Naive thymus-derived CD4-positive, alpha-beta T cell (primary cell): ENCODE data around the gene FAM83B. TPM values are rescaled to one million over a fixed set of nuclear protein-coding genes. Genes with fewer than 3 reads are reported as not detected.
"Not testable (repeated sequence)": the region's sequence is repeated elsewhere in the genome, so short reads cannot be mapped to it uniquely, and the experiment has no call there.

ENCODE experiments used
- ATAC-seq: fragments of 150-1000 bp; cut with Tn5 transposase; 2 replicates; pipeline ENCODE4 v1.10.0; 2021; ENCODE audit warnings: mild to moderate bottlenecking, moderate library complexity
- CTCF ChIA-PET: fragments of 350-600 bp; sonication (Branson Sonifier 250); formaldehyde crosslinking; loops from one replicate; lab custom pipeline; 2021; ENCODE audit warnings: antibody characterized with exemption; lab: Charles Lee
- POLR2A ChIA-PET: fragments of 350-600 bp; sonication (Branson Sonifier 250); formaldehyde crosslinking; loops from one replicate; lab custom pipeline; 2021; ENCODE audit warnings: antibody characterized with exemption, inconsistent platforms; lab: Charles Lee
- DNase-seq, 9 donors: peaks; one replicate each; pipeline versions ENCODE4 v3.0.0 to v3.0.0-alpha.2; 2020 to 2022; ENCODE audit warnings: mixed read lengths in 1 of 9
- H3K27ac ChIP-seq: one replicate; pipeline ENCODE4 v1.7.0; 2013; ENCODE audit warnings: mild to moderate bottlenecking, low read depth, low read length, moderate library complexity
- H3K27me3 ChIP-seq, 2 donors: one replicate each; pipeline ENCODE4 v1.7.0; 2013; ENCODE audit warnings: low read length in 2 of 2, mild to moderate bottlenecking in 2 of 2, moderate library complexity in 2 of 2; ENCODE audit not compliant: control insufficient read depth in 2 of 2, insufficient read depth in 2 of 2
- H3K36me3 ChIP-seq, 3 experiments: 1 replicate in 2 of 3; 2 replicates in 1 of 3; pipeline ENCODE4 v1.7.0; 2013; ENCODE audit warnings: low read length in 3 of 3, mild to moderate bottlenecking in 3 of 3, moderate library complexity in 1 of 3; ENCODE audit not compliant: insufficient read depth in 3 of 3, control insufficient read depth in 2 of 3
- H3K4me1 ChIP-seq, 2 donors: one replicate each; pipeline ENCODE4 v1.7.0; 2013; ENCODE audit warnings: low read length in 2 of 2, mild to moderate bottlenecking in 2 of 2, moderate library complexity in 1 of 2; ENCODE audit not compliant: control insufficient read depth in 2 of 2, insufficient read depth in 2 of 2
- H3K4me3 ChIP-seq: 2 replicates; pipeline ENCODE4 v1.7.0; 2013; ENCODE audit warnings: mild to moderate bottlenecking, low read length
- H3K9me3 ChIP-seq, 3 experiments: 1 replicate in 2 of 3; 2 replicates in 1 of 3; pipeline ENCODE4 v1.7.0; 2013; ENCODE audit warnings: low read length in 3 of 3; ENCODE audit not compliant: control insufficient read depth in 2 of 3
- H3K27ac Mint-ChIP-seq, 9 donors: one replicate each; pipeline ENCODE4 v1.8.0; 2020 to 2022; ENCODE audit warnings: mixed read lengths in 9 of 9, mild to moderate bottlenecking in 8 of 9, moderate library complexity in 5 of 9, inconsistent platforms in 2 of 9
- H3K27me3 Mint-ChIP-seq, 5 donors: one replicate each; pipeline ENCODE4 v1.8.0; 2021 to 2022; ENCODE audit warnings: mixed read lengths in 5 of 5, mild to moderate bottlenecking in 1 of 5
- H3K36me3 Mint-ChIP-seq, 5 donors: one replicate each; pipeline ENCODE4 v1.8.0; 2020 to 2022; ENCODE audit warnings: mixed read lengths in 5 of 5, mild to moderate bottlenecking in 3 of 5, inconsistent platforms in 1 of 5
- H3K4me1 Mint-ChIP-seq, 7 donors: one replicate each; pipeline ENCODE4 v1.8.0; 2020 to 2022; ENCODE audit warnings: mixed read lengths in 7 of 7, mild to moderate bottlenecking in 3 of 7, inconsistent platforms in 1 of 7
- H3K4me3 Mint-ChIP-seq, 10 donors: one replicate each; pipeline ENCODE4 v1.8.0; 2020 to 2022; ENCODE audit warnings: mild to moderate bottlenecking in 10 of 10, mixed read lengths in 10 of 10, moderate library complexity in 6 of 10, inconsistent platforms in 2 of 10
- H3K9me3 Mint-ChIP-seq, 11 donors: one replicate each; pipeline ENCODE4 v1.8.0; 2020 to 2022; ENCODE audit warnings: mixed read lengths in 11 of 11, mild to moderate bottlenecking in 4 of 11, inconsistent platforms in 1 of 11, moderate library complexity in 1 of 11
- intact Hi-C, 2 donors: fragments of 100-400 bp; cut with micrococcal nuclease; formaldehyde crosslinking; loops; one replicate each; pipeline ENCODE4 v1.15.1; 2023
- polyA plus RNA-seq, 2 donors: library from polyadenylated mRNA; unstranded; fragments of 300-500 nt; fragmentation: Illumina TruSeq; gene quantifications; one replicate each; pipeline ENCODE4 v1.2.3, GENCODE V29; 2021
- total RNA-seq, 6 experiments: library from RNA in 5 of 6; stranded (reverse) in 5 of 6; gene quantifications; 1 replicate in 5 of 6; 2 replicates in 1 of 6; pipeline ENCODE4 v1.2.3 and lab custom pipeline; 2021 to 2026

FAM83B gene
- total and polyA plus RNA-seq, 7 experiments from 2014 or later = not detected

DNA sequence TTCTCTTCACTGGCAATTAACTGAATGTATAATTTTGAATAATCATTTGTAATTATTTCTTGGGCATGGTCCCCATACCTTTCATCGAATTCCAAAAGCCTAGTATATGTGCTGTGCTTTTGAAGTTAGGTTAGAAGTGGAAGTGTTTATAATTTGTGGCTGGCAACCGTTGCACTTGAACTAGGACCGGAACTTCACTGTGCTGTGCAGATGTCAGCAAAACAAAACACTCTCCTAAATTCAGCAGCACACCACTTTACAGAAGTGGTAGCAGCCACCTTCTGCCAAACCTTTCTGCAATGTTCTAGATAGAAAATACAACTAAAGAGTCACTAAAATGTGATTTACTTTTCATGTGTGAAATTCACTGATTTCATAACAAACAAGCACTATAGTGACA is 111.9 kb downstream of the FAM83B start:
- Mint-ChIP-seq H3K27me3 (no peaks in the 10 kb centered on the region), H3K36me3 (no peaks in the 10 kb centered on the region), H3K4me3 (no peak overlapping the region), H3K27ac (no peak overlapping the region), H3K9me3 (peaks cover 0 to 10% (median 4%) of the 10 kb centered on the region in 11 donors), H3K4me1 (no peaks in the 10 kb centered on the region)
- Histone ChIP-seq H3K9me3 (no peaks in the 10 kb centered on the region), H3K4me3 (no peak overlapping the region), H3K4me1 (no peaks in the 10 kb centered on the region), H3K36me3 (no peaks in the 10 kb centered on the region), H3K27me3 (no peaks in the 10 kb centered on the region), H3K27ac (no peak overlapping the region)
- CTCF ChIA-PET = no interaction called here
- intact Hi-C loops = no loop called here
- DNase-seq = no peak
- no peak for ATAC-seq
- POLR2A ChIA-PET = no interaction called here

DNA sequence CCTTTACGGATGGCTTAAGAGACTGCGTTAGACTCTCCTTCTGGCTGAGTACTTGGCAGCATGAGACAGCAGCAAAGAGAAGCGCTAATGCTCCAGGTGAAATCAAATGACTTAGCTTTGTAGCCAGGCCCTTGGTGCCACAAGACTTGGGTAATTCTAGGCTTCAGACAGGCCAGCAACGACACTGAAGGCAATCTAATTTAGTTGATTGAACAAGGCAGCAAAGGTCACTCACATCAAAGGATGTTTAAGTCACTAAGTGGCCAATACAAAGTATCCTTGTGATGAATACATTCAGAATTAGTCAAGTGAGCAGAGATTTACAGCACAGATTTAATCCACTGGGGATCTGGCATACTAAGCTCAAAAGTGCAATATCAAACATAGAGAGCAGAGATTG is 113.2 kb downstream of the FAM83B start:
- no peak for ATAC-seq
- no peaks in the 10 kb centered on the region for H3K4me1 ChIP-seq
- H3K27me3 Mint-ChIP-seq = no peaks in the 10 kb centered on the region
- no peak overlapping the region for H3K27ac ChIP-seq
- no peaks in the 10 kb centered on the region for H3K4me1 Mint-ChIP-seq
- no peaks in the 10 kb centered on the region for H3K27me3 ChIP-seq
- ChIA-PET CTCF (no interaction called here), POLR2A (no interaction called here)
- H3K9me3 Mint-ChIP-seq = peaks cover 0 to 10% (median 4%) of the 10 kb centered on the region in 11 donors
- no peak overlapping the region for H3K27ac Mint-ChIP-seq
- H3K4me3 Mint-ChIP-seq = no peak overlapping the region
- H3K9me3 ChIP-seq = no peaks in the 10 kb centered on the region
- no peak overlapping the region for H3K4me3 ChIP-seq
- intact Hi-C loops = no loop called here
- no peaks in the 10 kb centered on the region for H3K36me3 Mint-ChIP-seq
- no peak for DNase-seq
- H3K36me3 ChIP-seq = no peaks in the 10 kb centered on the region

DNA sequence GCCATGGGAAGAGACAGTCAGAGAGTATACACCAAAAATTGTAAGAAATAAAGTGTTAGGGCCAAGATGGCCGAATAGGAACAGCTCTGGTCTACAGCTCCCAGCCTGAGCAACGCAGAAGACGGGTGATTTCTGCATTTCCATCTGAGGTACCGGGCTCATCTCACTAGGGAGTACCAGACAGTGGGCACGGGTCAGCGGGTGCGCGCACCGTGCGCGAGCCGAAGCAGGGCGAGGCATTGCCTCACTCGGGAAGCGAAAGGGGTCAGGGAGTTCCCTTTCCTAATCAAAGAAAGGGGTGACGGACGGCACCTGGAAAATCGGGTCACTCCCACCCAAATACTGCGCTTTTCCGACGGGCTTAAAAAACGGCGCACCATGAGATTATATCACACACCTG is 114.8 kb downstream of the FAM83B start:
- H3K4me3 ChIP-seq, H3K27me3 Mint-ChIP-seq, H3K4me1 Mint-ChIP-seq, H3K4me1 ChIP-seq, DNase-seq, CTCF ChIA-PET, H3K27ac Mint-ChIP-seq, H3K36me3 ChIP-seq, H3K27ac ChIP-seq, H3K9me3 ChIP-seq, H3K27me3 ChIP-seq, ATAC-seq, H3K36me3 Mint-ChIP-seq, POLR2A ChIA-PET, intact Hi-C loops, H3K4me3 Mint-ChIP-seq: not testable (repeated sequence)
- H3K9me3 Mint-ChIP-seq = peaks cover 0 to 10% (median 4%) of the 10 kb centered on the region in 11 donors

DNA sequence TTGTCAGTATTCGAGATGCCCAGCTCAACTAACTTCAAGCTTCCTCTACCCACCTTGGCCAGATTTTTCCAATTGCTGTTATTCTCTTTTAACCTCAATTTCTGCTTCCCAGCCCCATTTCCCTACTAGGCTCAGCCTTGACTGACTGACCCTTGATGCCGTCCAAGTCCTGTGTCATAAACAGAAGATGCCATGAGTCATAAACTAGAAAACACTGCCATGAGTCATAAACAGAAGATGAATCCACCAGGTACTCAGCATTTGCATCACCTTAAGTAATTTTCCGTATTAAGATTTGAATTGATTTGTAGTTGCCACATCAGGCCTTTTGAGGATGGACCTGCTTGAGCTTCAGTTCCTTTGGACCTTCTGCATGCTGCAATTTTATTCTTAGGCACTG is 123.8 kb downstream of the FAM83B start:
- H3K4me1 ChIP-seq = no peaks in the 10 kb centered on the region
- Mint-ChIP-seq H3K27ac (no peak overlapping the region), H3K9me3 (peaks cover 0 to 13% (median 4%) of the 10 kb centered on the region in 11 donors), H3K36me3 (no peaks in the 10 kb centered on the region), H3K27me3 (no peaks in the 10 kb centered on the region), H3K4me3 (no peak overlapping the region), H3K4me1 (no peaks in the 10 kb centered on the region)
- POLR2A ChIA-PET = no interaction called here
- CTCF ChIA-PET = no interaction called here
- H3K27ac ChIP-seq = no peak overlapping the region
- H3K4me3 ChIP-seq = no peak overlapping the region
- no peak for DNase-seq
- H3K36me3 ChIP-seq = no peaks in the 10 kb centered on the region
- H3K9me3 ChIP-seq = no peaks in the 10 kb centered on the region
- ATAC-seq = no peak
- intact Hi-C loops = no loop called here
- H3K27me3 ChIP-seq = no peaks in the 10 kb centered on the region

DNA sequence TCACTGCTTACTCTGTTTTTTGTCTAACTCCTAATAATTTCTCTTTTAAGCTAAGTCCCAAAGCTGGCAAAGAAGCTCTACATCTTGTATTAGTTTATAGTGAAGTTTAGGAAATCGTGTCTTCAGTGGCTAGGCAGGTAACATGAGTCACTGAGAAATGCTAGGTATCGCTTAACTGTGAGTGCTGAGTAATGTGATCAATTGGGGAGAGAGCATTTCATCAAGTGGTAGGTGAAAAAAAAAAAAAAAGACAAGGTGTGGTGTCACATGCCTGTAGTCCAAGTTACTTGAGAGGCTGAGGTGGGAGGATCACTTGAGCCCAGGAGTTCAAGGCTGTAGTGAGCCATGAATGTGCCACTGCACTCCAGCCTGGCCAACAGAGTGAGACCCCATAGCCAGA is 125.3 kb downstream of the FAM83B start:
- Mint-ChIP-seq H3K4me1 (no peaks in the 10 kb centered on the region), H3K27ac (no peak overlapping the region), H3K9me3 (peaks cover 0 to 13% (median 4%) of the 10 kb centered on the region in 11 donors), H3K4me3 (no peak overlapping the region), H3K36me3 (no peaks in the 10 kb centered on the region), H3K27me3 (no peaks in the 10 kb centered on the region)
- Histone ChIP-seq H3K4me3 (no peak overlapping the region), H3K9me3 (no peaks in the 10 kb centered on the region), H3K4me1 (no peaks in the 10 kb centered on the region), H3K27ac (no peak overlapping the region), H3K27me3 (no peaks in the 10 kb centered on the region), H3K36me3 (no peaks in the 10 kb centered on the region)
- DNase-seq (no peak), ATAC-seq (no peak)
- ChIA-PET POLR2A (no interaction called here), CTCF (no interaction called here)
- intact Hi-C loops = no loop called here

DNA sequence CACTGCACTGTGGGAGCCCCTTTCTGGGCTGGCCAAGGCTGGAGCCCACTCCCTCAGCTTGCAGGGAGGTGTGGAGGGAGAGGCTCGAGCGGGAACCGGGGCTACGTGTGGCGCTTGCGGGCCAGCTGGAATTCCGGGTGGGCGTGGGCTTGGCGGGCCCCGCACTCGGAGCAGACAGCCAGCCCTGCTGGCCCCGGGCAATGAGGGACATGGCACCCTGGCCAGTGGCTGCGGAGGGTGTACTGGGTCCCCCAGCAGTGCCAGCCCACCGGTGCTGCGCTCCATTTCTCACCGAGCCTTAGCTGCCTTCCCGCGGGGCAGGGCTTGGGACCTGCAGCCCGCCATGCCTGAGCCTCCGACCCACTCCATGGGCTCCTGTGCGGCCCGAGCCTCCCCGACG is 132.6 kb downstream of the FAM83B start:
- H3K4me1 ChIP-seq, ATAC-seq, H3K4me1 Mint-ChIP-seq, H3K36me3 ChIP-seq, H3K27me3 ChIP-seq, H3K27me3 Mint-ChIP-seq, H3K4me3 Mint-ChIP-seq, POLR2A ChIA-PET, H3K9me3 ChIP-seq, H3K4me3 ChIP-seq, H3K27ac ChIP-seq, H3K36me3 Mint-ChIP-seq, intact Hi-C loops, CTCF ChIA-PET, DNase-seq, H3K27ac Mint-ChIP-seq: not testable (repeated sequence)
- H3K9me3 Mint-ChIP-seq = peaks cover 0 to 12% (median 8%) of the 10 kb centered on the region in 11 donors

DNA sequence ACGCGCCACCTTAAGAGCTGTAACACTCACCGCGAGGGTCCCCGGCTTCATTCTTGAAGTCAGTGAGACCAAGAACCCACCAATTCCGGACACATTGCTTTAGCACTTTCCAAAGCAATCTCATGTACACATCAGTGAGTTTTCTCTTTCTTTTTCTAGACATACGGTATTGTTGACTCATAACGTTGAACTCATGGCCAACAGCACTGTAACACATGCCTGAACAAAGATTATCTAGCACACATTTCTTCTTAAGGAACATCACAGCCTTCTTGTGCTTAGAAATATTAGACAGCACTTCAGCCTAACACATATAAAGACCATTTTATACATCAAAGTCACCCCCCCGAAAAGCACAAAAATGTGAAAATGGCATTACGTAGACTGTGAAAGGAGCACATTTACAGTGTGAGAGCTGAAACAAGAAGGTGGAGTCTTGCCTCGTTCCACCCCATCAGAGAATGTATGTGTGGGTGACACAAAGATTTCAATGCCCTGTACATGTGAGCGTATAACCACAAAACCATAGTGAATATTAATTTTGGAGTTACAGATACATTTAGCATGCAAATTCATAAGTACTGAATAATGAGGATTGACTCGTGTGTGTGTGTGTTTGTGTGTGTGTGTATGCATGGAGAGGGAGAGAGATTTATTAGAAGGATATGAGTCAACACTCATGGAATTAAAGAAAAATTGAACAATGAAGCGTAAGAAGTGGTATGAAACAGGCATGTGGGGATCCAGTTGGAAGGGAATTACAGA is 134.1 kb downstream of the FAM83B start:
- H3K4me3 Mint-ChIP-seq = no peak overlapping the region
- no peaks in the 10 kb centered on the region for H3K27me3 Mint-ChIP-seq
- Histone ChIP-seq H3K36me3 (no peaks in the 10 kb centered on the region), H3K9me3 (no peaks in the 10 kb centered on the region), H3K27me3 (no peaks in the 10 kb centered on the region), H3K27ac (no peak overlapping the region), H3K4me3 (no peak overlapping the region), H3K4me1 (no peaks in the 10 kb centered on the region)
- CTCF ChIA-PET = no interaction called here
- H3K27ac Mint-ChIP-seq = no peak overlapping the region
- intact Hi-C loops = no loop called here
- peaks cover 0 to 20% (median 8%) of the 10 kb centered on the region in 11 donors for H3K9me3 Mint-ChIP-seq
- DNase-seq (no peak), ATAC-seq (no peak)
- no peaks in the 10 kb centered on the region for H3K4me1 Mint-ChIP-seq
- POLR2A ChIA-PET = no interaction called here
- H3K36me3 Mint-ChIP-seq = peaks cover 0 to 4% (median 0%) of the 10 kb centered on the region in 5 donors
